H9 (cell line): Measurements from ENCODE around the gene AHNAK2. TPM values are rescaled to one million over a fixed set of nuclear protein-coding genes. Genes with fewer than 3 reads are reported as not detected.

Experiments used
- DNase-seq: peaks from one replicate; pipeline ENCODE4 v3.0.0-alpha.2; 2017
- H2AFZ ChIP-seq: one replicate; pipeline ENCODE4 v1.6.1; 2013; ENCODE audit warnings: mild to moderate bottlenecking, low read length, control low read depth, moderate library complexity
- H2AK5ac ChIP-seq: 2 replicates; pipeline ENCODE4 v1.6.1; 2013; ENCODE audit warnings: low read length, control low read depth, mixed read lengths; ENCODE audit not compliant: insufficient read length
- H2BK120ac ChIP-seq: one replicate; pipeline ENCODE4 v1.6.1; 2013; ENCODE audit warnings: low read depth, mild to moderate bottlenecking, low read length, control low read depth, inconsistent platforms; ENCODE audit not compliant: poor library complexity, severe bottlenecking
- H2BK12ac ChIP-seq: 2 replicates; pipeline ENCODE4 v1.6.1; 2013; ENCODE audit warnings: low read length, control low read depth, mixed read lengths, low read depth; ENCODE audit not compliant: insufficient read length
- H2BK15ac ChIP-seq: 2 replicates; pipeline ENCODE4 v1.6.1; 2013; ENCODE audit warnings: low read depth, low read length, control low read depth
- H2BK20ac ChIP-seq: one replicate; pipeline ENCODE4 v1.6.1; 2013; ENCODE audit warnings: low read depth, mild to moderate bottlenecking, low read length, control low read depth, inconsistent platforms; ENCODE audit not compliant: poor library complexity, severe bottlenecking
- H2BK5ac ChIP-seq: 2 replicates; pipeline ENCODE4 v1.6.1; 2013; ENCODE audit warnings: low read length, control low read depth, mixed read lengths; ENCODE audit not compliant: insufficient read length
- H3K14ac ChIP-seq: 2 replicates; pipeline ENCODE4 v1.6.1; 2013; ENCODE audit warnings: low read length, control low read depth; ENCODE audit not compliant: insufficient read depth
- H3K18ac ChIP-seq: 2 replicates; pipeline ENCODE4 v1.6.1; 2013; ENCODE audit warnings: low read depth, mild to moderate bottlenecking, mixed read lengths, low read length, control low read depth; ENCODE audit not compliant: insufficient read length
- H3K23ac ChIP-seq: 2 replicates; pipeline ENCODE4 v1.6.1; 2013; ENCODE audit warnings: low read length, control low read depth, mixed read lengths, low read depth; ENCODE audit not compliant: insufficient read length
- H3K23me2 ChIP-seq: 2 replicates; pipeline ENCODE4 v1.6.1; 2013; ENCODE audit warnings: low read depth, mild to moderate bottlenecking, mixed read lengths, low read length, control low read depth; ENCODE audit not compliant: insufficient read length, poor library complexity, severe bottlenecking
- H3K27ac ChIP-seq: 2 replicates; pipeline ENCODE4 v1.5.1; 2013; ENCODE audit warnings: low read length, control low read depth, mixed read lengths, low read depth; ENCODE audit not compliant: insufficient read length
- H3K27me3 ChIP-seq: 2 replicates; pipeline ENCODE4 v1.6.1; 2013; ENCODE audit warnings: low read length, control low read depth, inconsistent platforms; ENCODE audit not compliant: insufficient read depth
- H3K4ac ChIP-seq: 2 replicates; pipeline ENCODE4 v1.6.1; 2013; ENCODE audit warnings: low read depth, mild to moderate bottlenecking, control low read depth, inconsistent platforms, low read length, moderate library complexity
- H3K4me1 ChIP-seq: 2 replicates; pipeline ENCODE4 v1.6.1; 2013; ENCODE audit warnings: low read length, control low read depth, inconsistent platforms; ENCODE audit not compliant: insufficient read depth
- H3K4me2 ChIP-seq: 2 replicates; pipeline ENCODE4 v1.6.1; 2013; ENCODE audit warnings: low read length, control low read depth, mixed read lengths; ENCODE audit not compliant: insufficient read length, insufficient read depth
- H3K56ac ChIP-seq: 2 replicates; pipeline ENCODE4 v1.6.1; 2013; ENCODE audit warnings: low read depth, mild to moderate bottlenecking, mixed read lengths, low read length, control low read depth; ENCODE audit not compliant: insufficient read length
- H3K79me1 ChIP-seq: 2 replicates; pipeline ENCODE4 v1.6.1; 2013; ENCODE audit warnings: low read depth, mild to moderate bottlenecking, moderate library complexity, low read length, control low read depth, inconsistent platforms; ENCODE audit not compliant: insufficient read depth, poor library complexity, severe bottlenecking
- H3K79me2 ChIP-seq: 2 replicates; pipeline ENCODE4 v1.6.1; 2013; ENCODE audit warnings: low read length, control low read depth, inconsistent platforms; ENCODE audit not compliant: insufficient read depth
- H3K9ac ChIP-seq: 2 replicates; pipeline ENCODE4 v1.6.1; 2013; ENCODE audit warnings: low read length, control low read depth, mixed read lengths; ENCODE audit not compliant: insufficient read length; ENCODE audit errors: extremely low read depth
- H3K9me3 ChIP-seq: one replicate; pipeline ENCODE4 v1.6.1; 2013; ENCODE audit warnings: low read depth, low read length, inconsistent platforms; ENCODE audit not compliant: control insufficient read depth
- H3T11ph ChIP-seq: one replicate; pipeline ENCODE4 v1.6.1; 2013; ENCODE audit warnings: mild to moderate bottlenecking, low read length, control low read depth, inconsistent platforms
- H4K20me1 ChIP-seq: one replicate; pipeline ENCODE4 v1.6.1; 2013; ENCODE audit not compliant: control insufficient read depth, insufficient read length, insufficient read depth
- H4K5ac ChIP-seq: 2 replicates; pipeline ENCODE4 v1.6.1; 2013; ENCODE audit warnings: low read depth, mild to moderate bottlenecking, mixed read lengths, low read length, control low read depth; ENCODE audit not compliant: insufficient read length
- H4K8ac ChIP-seq: replicated peaks from 2 replicates; pipeline ENCODE4 v1.6.1; 2013; ENCODE audit warnings: low read length, control low read depth, mixed read lengths, low read depth; ENCODE audit not compliant: insufficient read length
- H4K91ac ChIP-seq: 2 replicates; pipeline ENCODE4 v1.6.1; 2013; ENCODE audit warnings: low read depth, mild to moderate bottlenecking, moderate library complexity, mixed read lengths, low read length, control low read depth; ENCODE audit not compliant: insufficient read length
- H3K27ac Mint-ChIP-seq, 3 experiments: 2 replicates in 2 of 3; 3 replicates in 1 of 3; pipeline ENCODE4 v1.8.0; 2020 to 2021; ENCODE audit warnings: mixed read lengths in 3 of 3, mild to moderate bottlenecking in 1 of 3, moderate library complexity in 1 of 3
- H3K27me3 Mint-ChIP-seq: 2 replicates; pipeline ENCODE4 v1.8.0; 2021; ENCODE audit warnings: low read depth, mild to moderate bottlenecking, moderate library complexity, mixed read lengths
- H3K36me3 Mint-ChIP-seq, 3 experiments: 2 replicates in 2 of 3; 3 replicates in 1 of 3; pipeline ENCODE4 v1.8.0; 2020 to 2021; ENCODE audit warnings: low read depth in 3 of 3, mixed read lengths in 3 of 3; ENCODE audit not compliant: insufficient read depth in 1 of 3
- H3K4me1 Mint-ChIP-seq, 2 experiments: 2 replicates each; pipeline ENCODE4 v1.8.0; 2020; ENCODE audit warnings: mixed read lengths in 2 of 2
- H3K4me3 Mint-ChIP-seq, 2 experiments: 2 replicates in 1 of 2; 3 replicates in 1 of 2; pipeline ENCODE4 v1.8.0; 2020 to 2021; ENCODE audit warnings: mild to moderate bottlenecking in 2 of 2, mixed read lengths in 2 of 2, moderate library complexity in 1 of 2
- H3K9me3 Mint-ChIP-seq, 2 experiments: 2 replicates in 1 of 2; 3 replicates in 1 of 2; pipeline ENCODE4 v1.8.0; 2020; ENCODE audit warnings: mild to moderate bottlenecking in 2 of 2, mixed read lengths in 2 of 2, moderate library complexity in 1 of 2
- WGBS: extraction: QIAGEN DNeasy Blood & Tissue Kit; methylation state at CpG from one replicate; pipeline ENCODE4 v1.1.7; 2013; ENCODE audit warnings: missing lambda C conversion rate, low lambda C conversion rate, mixed read lengths; ENCODE audit not compliant: insufficient read length; ENCODE audit errors: extremely low coverage; 5-methylcytosine and 5-hydroxymethylcytosine counted together
- total RNA-seq: library from RNA; stranded (reverse); gene quantifications from 2 replicates; pipeline ENCODE4 v1.2.1, GENCODE V29; 2021
- TF ChIP-seq, protein P1 (sequence below): fragments of 200-600 bp; sonication (generic); conservative IDR thresholded peaks from 3 replicates; pipeline ENCODE4 v1.8.0; 2021; ENCODE audit warnings: antibody characterized with exemption, mild to moderate bottlenecking

AHNAK2 gene
- total RNA-seq, 1 experiment from 2014 or later: 2.8 TPM

DNA sequence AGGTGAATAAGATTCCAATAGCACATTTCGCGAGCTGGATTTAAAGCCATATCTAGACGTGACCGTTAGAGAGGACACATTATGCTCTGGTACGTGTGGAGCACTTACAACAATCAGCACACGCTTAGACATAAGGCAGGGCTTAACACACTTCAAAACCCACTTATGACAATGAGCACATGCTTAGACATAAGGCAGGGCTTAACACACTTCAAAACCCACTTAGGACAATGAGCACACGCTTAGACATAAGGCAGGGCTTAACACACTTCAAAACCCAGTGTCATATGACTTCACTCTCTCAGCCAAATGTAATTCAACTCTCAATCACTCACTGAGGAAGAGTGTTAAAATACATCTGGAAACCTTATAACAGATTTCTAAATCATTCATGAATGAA lies 64.7 kb downstream of the AHNAK2 start:
- H2AK5ac ChIP-seq: no peak overlapping the region
- Mint-ChIP-seq H3K4me3 (no peak overlapping the region), H3K27me3 (peaks cover 69% of the 10 kb centered on the region), H3K4me1 (no peaks in the 10 kb centered on the region), H3K9me3 (peaks cover 14 to 21% of the 10 kb centered on the region in 2 experiments), H3K36me3 (peaks cover 0 to 4% (median 0%) of the 10 kb centered on the region in 3 experiments; a peak in 3 of 7 replicates), H3K27ac (no peak overlapping the region)
- H3K56ac ChIP-seq: no peak overlapping the region
- H2BK120ac ChIP-seq: no peak overlapping the region
- no peaks in the 10 kb centered on the region for H3K79me1 ChIP-seq
- no peak overlapping the region for H4K8ac ChIP-seq
- no peak overlapping the region for H4K5ac ChIP-seq
- H3K27ac ChIP-seq: no peak overlapping the region
- H3K79me2 ChIP-seq: no peaks in the 10 kb centered on the region
- H2BK15ac ChIP-seq: no peak overlapping the region
- H3T11ph ChIP-seq: no peak overlapping the region
- DNase-seq: no peak
- no peaks in the 10 kb centered on the region for H4K20me1 ChIP-seq
- TF ChIP-seq, protein P1, sequence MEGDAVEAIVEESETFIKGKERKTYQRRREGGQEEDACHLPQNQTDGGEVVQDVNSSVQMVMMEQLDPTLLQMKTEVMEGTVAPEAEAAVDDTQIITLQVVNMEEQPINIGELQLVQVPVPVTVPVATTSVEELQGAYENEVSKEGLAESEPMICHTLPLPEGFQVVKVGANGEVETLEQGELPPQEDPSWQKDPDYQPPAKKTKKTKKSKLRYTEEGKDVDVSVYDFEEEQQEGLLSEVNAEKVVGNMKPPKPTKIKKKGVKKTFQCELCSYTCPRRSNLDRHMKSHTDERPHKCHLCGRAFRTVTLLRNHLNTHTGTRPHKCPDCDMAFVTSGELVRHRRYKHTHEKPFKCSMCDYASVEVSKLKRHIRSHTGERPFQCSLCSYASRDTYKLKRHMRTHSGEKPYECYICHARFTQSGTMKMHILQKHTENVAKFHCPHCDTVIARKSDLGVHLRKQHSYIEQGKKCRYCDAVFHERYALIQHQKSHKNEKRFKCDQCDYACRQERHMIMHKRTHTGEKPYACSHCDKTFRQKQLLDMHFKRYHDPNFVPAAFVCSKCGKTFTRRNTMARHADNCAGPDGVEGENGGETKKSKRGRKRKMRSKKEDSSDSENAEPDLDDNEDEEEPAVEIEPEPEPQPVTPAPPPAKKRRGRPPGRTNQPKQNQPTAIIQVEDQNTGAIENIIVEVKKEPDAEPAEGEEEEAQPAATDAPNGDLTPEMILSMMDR: no peak
- no peak overlapping the region for H4K91ac ChIP-seq
- no peaks in the 10 kb centered on the region for H3K23me2 ChIP-seq
- H3K27me3 ChIP-seq: no peaks in the 10 kb centered on the region
- H2AFZ ChIP-seq: no peak overlapping the region
- H2BK5ac ChIP-seq: no peak overlapping the region
- no peaks in the 10 kb centered on the region for H3K9me3 ChIP-seq
- no peak overlapping the region for H2BK12ac ChIP-seq
- H3K4me2 ChIP-seq: no peak overlapping the region
- no peak overlapping the region for H2BK20ac ChIP-seq
- no peaks in the 10 kb centered on the region for H3K4me1 ChIP-seq
- WGBS: no CpG with 5 or more reads among the region's 7 CpGs
- no peak overlapping the region for H3K9ac ChIP-seq
- H3K18ac ChIP-seq: no peak overlapping the region
- H3K4ac ChIP-seq: no peak overlapping the region
- no peak overlapping the region for H3K14ac ChIP-seq
- no peak overlapping the region for H3K23ac ChIP-seq
